OCI-LY1 (cell line): Measurements from ENCODE around the gene BMERB1.
"Not testable (repeated sequence)": the region's sequence is repeated elsewhere in the genome, so short reads cannot be mapped to it uniquely, and the experiment has no call there.

Source experiments
- H2AFZ ChIP-seq: fragments of 200-600 bp; sonication (generic), shearing (Covaris generic); 2 replicates; pipeline ENCODE4 v1.6.0; 2014; ENCODE audit warnings: antibody characterized with exemption, mild to moderate bottlenecking, low read length
- H3F3A ChIP-seq: fragments of 200-600 bp; sonication (generic), shearing (Covaris generic); 2 replicates; pipeline ENCODE4 v1.6.0; 2014; ENCODE audit warnings: mild to moderate bottlenecking, antibody characterized with exemption, low read length, moderate library complexity; ENCODE audit not compliant: insufficient read depth
- H3K27ac ChIP-seq: fragments of 200-600 bp; sonication (generic); 2 replicates; pipeline ENCODE4 v1.5.1; 2014; ENCODE audit warnings: low read length, mixed run types, mild to moderate bottlenecking, low read depth; ENCODE audit not compliant: poor library complexity, severe bottlenecking
- H3K27me3 ChIP-seq: fragments of 200-600 bp; sonication (generic); 2 replicates; pipeline ENCODE4 v1.6.0; 2014; ENCODE audit warnings: antibody characterized with exemption, mild to moderate bottlenecking, low read length, moderate library complexity; ENCODE audit not compliant: insufficient read depth
- H3K36me3 ChIP-seq: fragments of 200-600 bp; sonication (generic); 2 replicates; pipeline ENCODE4 v1.6.1; 2014; ENCODE audit warnings: mild to moderate bottlenecking, antibody characterized with exemption, low read length, moderate library complexity, mixed read lengths; ENCODE audit not compliant: insufficient read depth
- H3K4me1 ChIP-seq: fragments of 200-600 bp; sonication (generic); 2 replicates; pipeline ENCODE4 v1.5.1; 2014; ENCODE audit warnings: mild to moderate bottlenecking, low read length, moderate library complexity; ENCODE audit not compliant: insufficient read depth, severe bottlenecking
- H3K4me2 ChIP-seq: fragments of 200-600 bp; sonication (generic), shearing (Covaris generic); 2 replicates; pipeline ENCODE4 v1.6.1; 2014; ENCODE audit warnings: low read length
- H3K4me3 ChIP-seq: fragments of 200-600 bp; sonication (generic); 2 replicates; pipeline ENCODE4 v1.5.1; 2014; ENCODE audit warnings: low read length, low read depth, mild to moderate bottlenecking, mixed read lengths; ENCODE audit not compliant: poor library complexity, severe bottlenecking
- H3K79me2 ChIP-seq: fragments of 200-600 bp; shearing (Covaris generic); 2 replicates; pipeline ENCODE4 v1.6.1; 2016; ENCODE audit warnings: mixed run types, low read length, mixed read lengths; ENCODE audit not compliant: insufficient read depth
- H3K9ac ChIP-seq: fragments of 200-600 bp; sonication (generic), shearing (Covaris generic); 2 replicates; pipeline ENCODE4 v1.6.1; 2014; ENCODE audit warnings: mild to moderate bottlenecking, low read length, mixed read lengths
- H3K9me2 ChIP-seq: fragments of 200-600 bp; sonication (generic), shearing (Covaris generic); 2 replicates; pipeline ENCODE4 v1.6.1; 2014; ENCODE audit warnings: low read depth, mild to moderate bottlenecking, low read length, mixed read lengths
- H3K9me3 ChIP-seq: fragments of 200-600 bp; shearing (Covaris generic); 2 replicates; pipeline ENCODE4 v1.6.1; 2014; ENCODE audit warnings: low read length, mixed read lengths
- H4K20me1 ChIP-seq: fragments of 200-600 bp; sonication (generic), shearing (Covaris generic); 2 replicates; pipeline ENCODE4 v1.6.0; 2016; ENCODE audit warnings: mild to moderate bottlenecking, low read length; ENCODE audit not compliant: insufficient read depth
- EZH2 ChIP-seq: fragments of 200-600 bp; sonication (generic), shearing (Covaris generic); IDR thresholded peaks from 2 replicates; pipeline ENCODE4 v1.8.0; 2017; ENCODE audit warnings: borderline replicate concordance, mixed run types, mild to moderate bottlenecking, antibody characterized with exemption, low read length, moderate library complexity, mixed read lengths
- TF ChIP-seq, protein P1 (sequence below): fragments of 200-600 bp; sonication (generic), shearing (Covaris generic); IDR thresholded peaks from 2 replicates; pipeline ENCODE4 v1.5.1; 2017; ENCODE audit warnings: mild to moderate bottlenecking, antibody characterized with exemption, low read length, moderate library complexity, mixed read lengths

Gene BMERB1

DNA sequence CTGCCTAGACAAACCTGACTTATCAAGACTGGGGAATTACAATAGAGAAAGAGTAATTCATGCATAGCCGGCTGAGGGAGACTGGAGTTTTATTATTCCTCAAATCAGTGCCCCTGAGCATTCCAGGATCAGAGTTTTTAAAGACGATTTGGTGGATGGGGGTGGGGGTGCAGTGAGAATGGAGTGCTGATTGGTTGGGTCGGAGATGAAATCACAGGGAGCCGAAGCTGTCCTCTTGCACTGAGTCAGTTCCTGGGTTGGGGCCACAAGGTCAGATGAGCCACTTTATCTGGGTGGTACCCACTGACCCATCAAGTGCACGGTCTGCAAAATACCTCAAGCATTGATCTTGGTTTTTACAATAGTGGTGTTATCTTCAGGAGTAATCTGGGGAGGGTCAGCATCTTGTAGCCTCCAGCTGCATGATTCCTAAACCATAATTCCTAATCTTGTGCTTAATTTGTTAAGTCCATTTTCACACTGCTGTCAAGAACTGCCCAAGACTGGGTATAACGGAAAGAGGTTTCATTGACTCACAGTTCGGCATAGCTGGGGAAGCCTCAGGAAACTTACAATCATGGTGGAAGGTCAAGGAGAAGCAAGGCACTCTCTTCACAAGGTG, 139.0 kb downstream of the BMERB1 start:
- H3K27ac ChIP-seq: no peak overlapping the region
- TF ChIP-seq, protein P1, sequence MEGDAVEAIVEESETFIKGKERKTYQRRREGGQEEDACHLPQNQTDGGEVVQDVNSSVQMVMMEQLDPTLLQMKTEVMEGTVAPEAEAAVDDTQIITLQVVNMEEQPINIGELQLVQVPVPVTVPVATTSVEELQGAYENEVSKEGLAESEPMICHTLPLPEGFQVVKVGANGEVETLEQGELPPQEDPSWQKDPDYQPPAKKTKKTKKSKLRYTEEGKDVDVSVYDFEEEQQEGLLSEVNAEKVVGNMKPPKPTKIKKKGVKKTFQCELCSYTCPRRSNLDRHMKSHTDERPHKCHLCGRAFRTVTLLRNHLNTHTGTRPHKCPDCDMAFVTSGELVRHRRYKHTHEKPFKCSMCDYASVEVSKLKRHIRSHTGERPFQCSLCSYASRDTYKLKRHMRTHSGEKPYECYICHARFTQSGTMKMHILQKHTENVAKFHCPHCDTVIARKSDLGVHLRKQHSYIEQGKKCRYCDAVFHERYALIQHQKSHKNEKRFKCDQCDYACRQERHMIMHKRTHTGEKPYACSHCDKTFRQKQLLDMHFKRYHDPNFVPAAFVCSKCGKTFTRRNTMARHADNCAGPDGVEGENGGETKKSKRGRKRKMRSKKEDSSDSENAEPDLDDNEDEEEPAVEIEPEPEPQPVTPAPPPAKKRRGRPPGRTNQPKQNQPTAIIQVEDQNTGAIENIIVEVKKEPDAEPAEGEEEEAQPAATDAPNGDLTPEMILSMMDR: no peak
- H3K9ac ChIP-seq: no peak overlapping the region
- no peak overlapping the region for H2AFZ ChIP-seq
- H4K20me1 ChIP-seq: no peaks in the 10 kb centered on the region
- H3K9me2 ChIP-seq: no peaks in the 10 kb centered on the region
- H3K36me3 ChIP-seq: no peaks in the 10 kb centered on the region; the same call in 1 of the 2 replicates
- H3K4me2 ChIP-seq: no peak overlapping the region
- H3K4me3 ChIP-seq: no peak overlapping the region
- H3K9me3 ChIP-seq: no peaks in the 10 kb centered on the region
- no peaks in the 10 kb centered on the region for H3F3A ChIP-seq
- H3K4me1 ChIP-seq: no peaks in the 10 kb centered on the region
- H3K27me3 ChIP-seq: peaks cover 5% of the 10 kb centered on the region
- no peaks in the 10 kb centered on the region for H3K79me2 ChIP-seq

- not testable (repeated sequence) for H3K36me3 ChIP-seq, H3K27me3 ChIP-seq, H3K27ac ChIP-seq, H4K20me1 ChIP-seq, H3K79me2 ChIP-seq, H2AFZ ChIP-seq, H3K9me3 ChIP-seq, H3K4me3 ChIP-seq, H3K9ac ChIP-seq, H3F3A ChIP-seq, H3K4me1 ChIP-seq, H3K9me2 ChIP-seq, H3K4me2 ChIP-seq
These were observed 139.7 kb downstream of the BMERB1 start for GRCh38 chr16:15573896-15574613.

GRCh38 chr16:15574614-15574948, 140.2 kb downstream of the BMERB1 start:
- no peaks in the 10 kb centered on the region for H3K9me3 ChIP-seq
- H3K9ac ChIP-seq: no peak overlapping the region
- H3K4me2 ChIP-seq: no peak overlapping the region
- no peaks in the 10 kb centered on the region for H3K4me1 ChIP-seq
- H3K79me2 ChIP-seq: no peaks in the 10 kb centered on the region
- H3K4me3 ChIP-seq: no peak overlapping the region
- H3K27ac ChIP-seq: no peak overlapping the region
- no peaks in the 10 kb centered on the region for H3K9me2 ChIP-seq
- H4K20me1 ChIP-seq: no peaks in the 10 kb centered on the region
- H2AFZ ChIP-seq: no peak overlapping the region
- no peak for TF ChIP-seq EZH2
- TF ChIP-seq, protein P1: no peak
- H3K27me3 ChIP-seq: peaks cover 5% of the 10 kb centered on the region
- H3K36me3 ChIP-seq: no peaks in the 10 kb centered on the region; the same call in 1 of the 2 replicates
- no peaks in the 10 kb centered on the region for H3F3A ChIP-seq
